Rectal smooth muscle tissue (tissue), 1 donor: ENCODE data around the gene GPRC5D.

ENCODE experiments used
- H3K27ac ChIP-seq: one replicate; pipeline ENCODE4 v1.7.0; 2013; ENCODE audit warnings: low read depth, low read length, inconsistent platforms
- H3K27me3 ChIP-seq: one replicate; pipeline ENCODE4 v1.7.0; 2013; ENCODE audit warnings: low read length; ENCODE audit not compliant: control insufficient read depth, insufficient read depth
- H3K36me3 ChIP-seq: one replicate; pipeline ENCODE4 v1.7.0; 2013; ENCODE audit warnings: low read length; ENCODE audit not compliant: control insufficient read depth, insufficient read depth
- H3K4me1 ChIP-seq: one replicate; pipeline ENCODE4 v1.7.0; 2013; ENCODE audit warnings: low read length; ENCODE audit not compliant: control insufficient read depth, insufficient read depth
- H3K4me3 ChIP-seq: one replicate; pipeline ENCODE4 v1.7.0; 2013; ENCODE audit warnings: low read length
- H3K9ac ChIP-seq: one replicate; pipeline ENCODE4 v1.7.0; 2013; ENCODE audit warnings: low read length

The GPRC5D gene

DNA sequence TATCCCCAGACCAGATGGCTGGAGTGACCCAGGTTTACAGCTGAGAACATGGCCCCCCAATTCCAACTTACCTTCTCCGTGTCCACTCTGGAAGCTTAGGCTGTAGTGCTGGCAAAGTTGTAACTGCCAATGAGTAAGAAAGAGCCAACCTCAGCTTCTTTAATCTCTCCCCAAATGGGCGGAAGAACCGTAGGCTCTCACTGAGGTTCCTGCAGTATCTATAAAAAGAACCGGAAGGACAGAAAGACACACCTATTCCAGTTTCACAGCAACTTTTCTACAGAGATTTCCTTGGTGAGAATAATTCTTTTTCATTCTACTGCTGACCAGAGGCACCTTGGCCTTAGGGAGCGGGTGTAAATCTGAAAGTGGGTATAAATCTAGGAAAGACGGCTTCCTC, at the start of gene GPRC5D:
TSS of gene GPRC5D (minus strand) at position 135 of the 400 bp plus-strand sequence. CDS start 1,786 bp downstream, outside the sequence.
- H3K9ac ChIP-seq, result no peak within 1 kb of the TSS
- H3K27ac ChIP-seq, result no peak within 1 kb of the TSS
- no peak within 1 kb of the TSS for H3K4me3 ChIP-seq
- H3K4me1 ChIP-seq, result no peaks in the 10 kb centered on the region
- H3K36me3 ChIP-seq, result no peaks in the 10 kb centered on the region
- no peaks in the 10 kb centered on the region for H3K27me3 ChIP-seq

DNA sequence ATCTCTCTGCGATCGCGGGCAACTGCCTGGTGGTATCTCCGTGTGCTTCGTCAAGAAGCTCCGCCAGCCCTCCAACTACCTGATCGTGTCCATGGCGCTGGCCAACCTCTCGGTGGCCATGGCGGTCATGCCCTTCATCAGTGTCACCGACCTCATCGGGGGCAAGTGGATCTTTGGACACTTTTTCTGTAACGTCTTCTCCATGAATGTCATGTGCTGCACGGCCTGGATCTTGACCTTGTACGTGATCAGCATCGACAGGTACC, 49.7 kb upstream of the GPRC5D start:
- Histone ChIP-seq H3K4me3 (peak overlapping the region; percentile 82), H3K4me1 (peaks cover 6% of the 10 kb centered on the region), H3K27ac (peak overlapping the region; percentile 86), H3K36me3 (no peaks in the 10 kb centered on the region), H3K9ac (no peak overlapping the region), H3K27me3 (no peaks in the 10 kb centered on the region)

DNA sequence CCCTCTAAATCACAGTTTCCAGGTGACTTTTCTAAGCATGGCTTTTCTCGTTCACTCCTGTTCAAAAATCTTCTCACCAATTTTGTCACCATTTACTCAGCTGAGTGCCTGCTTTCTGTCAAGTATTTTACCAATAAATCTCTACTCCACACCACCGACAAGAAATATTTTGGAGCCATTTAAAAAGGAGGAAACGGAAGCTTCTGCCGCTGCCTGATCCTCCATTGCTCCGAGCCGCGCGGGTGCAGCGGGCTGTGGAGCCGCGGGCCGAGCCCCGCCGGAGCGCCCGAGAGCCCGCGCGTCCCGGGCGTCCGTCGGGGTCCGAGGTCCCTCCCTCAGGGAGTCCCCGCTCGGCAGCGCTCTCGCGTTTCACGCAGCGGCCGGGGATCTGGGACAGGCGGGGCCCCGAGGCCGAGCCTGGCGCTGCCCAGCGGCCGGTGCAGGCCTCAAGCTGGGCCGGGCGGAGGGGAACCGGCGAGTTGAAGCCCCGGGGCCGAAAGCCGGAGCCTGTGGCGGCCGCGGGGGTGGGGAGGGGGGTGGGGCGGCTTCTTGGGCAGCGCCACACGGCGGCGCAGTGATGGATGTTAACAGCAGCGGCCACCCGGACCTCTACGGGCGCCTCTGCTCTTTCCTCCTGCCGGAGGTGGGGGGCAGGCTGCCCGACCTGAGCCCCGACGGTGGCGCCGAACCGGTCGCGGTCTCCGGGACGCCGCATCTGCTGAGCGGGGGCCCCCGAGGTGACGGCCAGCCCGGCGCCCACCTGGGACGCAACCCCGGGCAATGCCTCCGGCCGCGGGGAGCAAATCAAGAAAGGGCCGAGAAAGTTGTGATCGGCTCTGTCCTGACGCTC, 49.2 kb upstream of the GPRC5D start:
- Histone ChIP-seq H3K27ac (peak overlapping the region; percentile 86), H3K9ac (peak overlapping the region; percentile 32), H3K36me3 (no peaks in the 10 kb centered on the region), H3K27me3 (no peaks in the 10 kb centered on the region), H3K4me1 (peaks cover 6% of the 10 kb centered on the region), H3K4me3 (peak overlapping the region; percentile 82)

DNA sequence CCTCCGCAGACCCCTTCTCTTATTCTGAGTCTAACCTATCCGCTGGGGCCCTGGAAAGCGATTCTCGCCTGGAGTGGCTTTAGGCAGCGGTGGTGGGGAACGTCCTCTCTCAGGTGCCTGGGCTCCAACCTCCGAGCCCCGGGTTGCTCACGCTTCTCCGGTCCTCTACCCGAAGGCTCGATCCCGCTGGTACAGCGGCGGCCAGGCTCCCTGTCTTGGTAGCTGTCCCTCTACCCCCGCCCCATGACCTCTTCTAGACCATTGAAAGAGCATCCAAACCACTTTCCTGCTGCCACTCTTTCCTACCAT, 48.6 kb upstream of the GPRC5D start:
- Histone ChIP-seq H3K36me3 (no peaks in the 10 kb centered on the region), H3K9ac (peak overlapping the region; percentile 32), H3K27me3 (no peaks in the 10 kb centered on the region), H3K27ac (peak overlapping the region; percentile 86), H3K4me3 (peak overlapping the region; percentile 82), H3K4me1 (peaks cover 6% of the 10 kb centered on the region)

DNA sequence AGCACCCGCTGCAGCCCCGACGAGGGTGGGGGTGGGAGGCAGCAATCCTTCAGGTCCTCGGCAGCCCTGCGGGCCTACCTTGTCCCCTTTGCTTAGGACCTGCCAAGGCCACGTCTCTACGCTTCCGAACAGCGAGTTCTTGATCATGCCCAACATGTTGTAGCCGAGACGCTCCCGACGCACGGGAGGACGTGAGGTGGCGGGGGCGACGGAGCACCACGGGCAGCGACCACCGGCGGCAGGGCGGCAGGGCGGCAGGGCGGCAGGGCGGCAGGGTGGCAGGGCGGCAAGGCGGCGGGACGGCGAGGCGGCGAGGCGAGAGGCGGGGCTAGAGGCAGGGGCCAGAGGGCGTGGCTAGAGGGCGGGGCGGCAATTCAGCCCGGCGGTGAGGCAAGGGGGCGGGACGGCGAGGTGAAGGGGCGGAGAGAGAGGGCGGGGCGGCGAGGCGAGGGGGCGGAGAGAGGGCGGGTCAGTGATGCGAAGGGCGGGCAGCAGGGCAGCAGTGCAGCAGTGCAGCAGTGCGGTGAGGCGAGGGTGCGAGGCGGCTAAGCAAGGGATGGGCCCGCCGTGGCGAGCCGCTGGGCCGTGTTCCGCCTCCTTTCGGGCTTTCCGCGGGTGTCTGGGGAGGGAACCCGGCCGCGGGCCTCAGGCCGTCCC, 48.1 kb upstream of the GPRC5D start, which contains the start of gene HEBP1:
TSS of gene HEBP1 (minus strand) at position 307 of the 657 bp plus-strand sequence. CDS start at position 156, 151 bp downstream.
- peaks cover 6% of the 10 kb centered on the region for H3K4me1 ChIP-seq
- peak within 1 kb of the TSS; percentile 86 for H3K4me3 ChIP-seq
- peak within 1 kb of the TSS; percentile 86 for H3K27ac ChIP-seq
- no peaks in the 10 kb centered on the region for H3K27me3 ChIP-seq
- peak within 1 kb of the TSS; percentile 54 for H3K9ac ChIP-seq
- H3K36me3 ChIP-seq, result no peaks in the 10 kb centered on the region

DNA sequence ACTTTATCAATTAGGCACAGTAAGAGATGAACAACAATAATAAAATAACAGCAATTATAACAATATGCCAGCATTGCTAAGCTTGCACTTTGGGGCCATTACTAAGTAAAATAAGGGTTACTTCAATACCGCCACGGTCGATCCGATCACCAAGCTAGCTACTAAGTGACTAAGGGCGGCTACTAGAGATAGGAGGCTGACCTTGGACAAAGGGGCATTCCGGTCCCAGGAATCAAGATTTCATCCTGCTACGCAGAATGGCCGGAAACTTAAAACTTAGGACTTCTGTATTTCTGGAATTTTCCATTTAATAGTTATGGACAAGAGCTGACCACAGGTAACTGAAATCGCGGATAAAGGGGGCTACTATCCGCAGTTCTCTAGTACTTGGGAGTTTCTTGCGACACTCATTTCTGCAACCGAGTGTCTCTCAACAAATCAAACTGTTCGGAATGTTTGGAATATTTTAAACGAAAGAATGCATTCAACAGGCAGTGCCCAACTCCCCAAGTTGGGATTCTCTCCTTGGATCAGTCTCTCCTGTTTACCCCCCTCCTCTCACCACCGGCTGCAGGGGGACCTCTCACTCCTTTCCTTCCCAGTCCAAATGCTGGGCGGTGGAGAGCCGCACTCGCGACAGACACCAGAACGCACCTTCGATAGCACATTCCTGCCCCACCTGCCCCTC, 47.4 kb upstream of the GPRC5D start:
- Histone ChIP-seq H3K27ac (peak overlapping the region; percentile 71), H3K36me3 (no peaks in the 10 kb centered on the region), H3K4me1 (peaks cover 6% of the 10 kb centered on the region)

DNA sequence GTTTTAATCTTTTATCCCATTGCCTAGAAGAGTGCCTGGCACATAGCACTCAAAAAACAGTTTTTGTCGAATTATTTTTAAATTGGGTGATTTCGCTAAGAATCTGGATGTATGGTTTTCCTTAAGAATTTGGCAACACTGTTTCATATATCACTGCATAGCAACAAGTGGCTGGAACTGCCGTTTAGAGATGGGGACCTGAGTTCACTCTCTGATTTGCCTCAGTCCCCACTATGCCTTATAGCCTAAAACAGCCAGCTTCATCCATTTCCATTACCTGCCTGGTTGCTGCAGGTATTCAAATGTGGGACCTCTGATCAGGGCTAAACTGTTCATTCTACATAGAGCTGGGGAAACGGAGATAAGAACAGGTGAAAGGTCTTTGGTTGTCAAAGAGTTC, 46.3 kb upstream of the GPRC5D start:
- Histone ChIP-seq H3K27me3 (no peaks in the 10 kb centered on the region), H3K4me1 (peaks cover 6% of the 10 kb centered on the region), H3K9ac (no peak overlapping the region), H3K27ac (no peak overlapping the region), H3K36me3 (no peaks in the 10 kb centered on the region), H3K4me3 (no peak overlapping the region)

More for the DNA sequence above, 47.4 kb upstream of the GPRC5D start:
- H3K27me3 ChIP-seq, result no peaks in the 10 kb centered on the region
- peak overlapping the region; percentile 86 for H3K4me3 ChIP-seq
- H3K9ac ChIP-seq, result peak overlapping the region; percentile 54

DNA sequence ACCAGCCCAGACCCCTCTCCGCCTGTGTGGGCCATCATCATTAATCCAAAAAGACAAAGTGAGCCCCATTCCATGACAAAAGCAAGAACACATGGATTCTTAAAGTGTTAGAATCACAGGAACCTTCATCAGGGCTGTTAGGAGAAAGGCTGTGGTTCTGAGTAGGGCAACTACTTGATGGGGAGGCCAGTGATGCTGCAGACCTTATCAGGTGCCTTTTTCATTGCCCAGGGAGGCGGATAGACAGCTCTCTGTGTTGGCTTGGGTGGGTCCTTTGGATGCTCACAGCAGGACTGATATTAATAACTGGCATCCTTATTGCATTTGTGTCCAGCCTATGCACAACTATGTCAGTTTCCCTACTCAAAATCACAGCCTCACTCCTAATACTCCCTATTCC, 45.8 kb upstream of the GPRC5D start:
- no peaks in the 10 kb centered on the region for H3K27me3 ChIP-seq
- no peak overlapping the region for H3K4me3 ChIP-seq
- H3K4me1 ChIP-seq, result peaks cover 6% of the 10 kb centered on the region
- H3K36me3 ChIP-seq, result no peaks in the 10 kb centered on the region
- no peak overlapping the region for H3K27ac ChIP-seq
- H3K9ac ChIP-seq, result no peak overlapping the region

DNA sequence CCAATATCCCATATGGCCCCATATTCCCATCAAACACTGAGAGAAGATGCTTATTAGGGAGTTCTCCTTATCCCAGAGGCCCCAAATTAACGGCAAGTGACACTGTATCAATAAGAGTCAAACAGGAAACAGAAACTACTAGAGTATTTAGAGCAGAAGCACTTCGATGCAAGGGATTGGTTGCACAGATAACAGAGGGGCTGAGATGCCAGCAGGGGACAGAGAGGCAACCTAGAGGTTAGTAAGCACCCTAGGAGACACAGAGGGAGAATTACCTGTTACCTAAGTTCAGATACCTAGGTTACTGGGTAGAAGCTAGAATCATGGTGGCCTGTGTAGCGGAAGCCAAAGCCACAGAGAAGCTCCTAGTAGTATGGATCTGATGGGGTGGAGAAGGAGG, 45.2 kb upstream of the GPRC5D start:
- H3K4me1 ChIP-seq, result peaks cover 6% of the 10 kb centered on the region
- no peak overlapping the region for H3K27ac ChIP-seq
- H3K36me3 ChIP-seq, result no peaks in the 10 kb centered on the region
- no peaks in the 10 kb centered on the region for H3K27me3 ChIP-seq
- H3K4me3 ChIP-seq, result no peak overlapping the region
- H3K9ac ChIP-seq, result no peak overlapping the region

DNA sequence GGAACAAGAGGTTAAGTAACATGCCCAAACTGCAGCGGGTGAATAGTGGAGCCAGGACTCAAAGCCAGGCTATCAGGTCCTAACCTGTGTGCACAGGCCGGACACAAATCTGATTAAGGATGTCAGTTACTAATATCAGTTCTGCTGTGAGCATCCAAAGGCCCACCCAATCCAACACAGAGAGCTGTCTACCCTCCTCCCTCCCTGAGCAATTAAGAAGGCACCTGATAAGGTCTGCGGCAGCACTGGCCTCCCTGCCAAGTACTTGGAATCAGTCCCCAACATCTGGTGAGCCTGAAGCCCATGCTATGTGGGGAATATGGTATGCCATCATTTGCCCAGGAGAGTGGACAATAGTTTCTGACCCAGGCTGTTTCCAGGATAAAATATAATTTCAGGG, 44.2 kb upstream of the GPRC5D start:
- H3K27ac ChIP-seq, result no peak overlapping the region
- no peaks in the 10 kb centered on the region for H3K36me3 ChIP-seq
- no peak overlapping the region for H3K9ac ChIP-seq
- no peak overlapping the region for H3K4me3 ChIP-seq
- no peaks in the 10 kb centered on the region for H3K27me3 ChIP-seq
- H3K4me1 ChIP-seq, result peaks cover 6% of the 10 kb centered on the region

DNA sequence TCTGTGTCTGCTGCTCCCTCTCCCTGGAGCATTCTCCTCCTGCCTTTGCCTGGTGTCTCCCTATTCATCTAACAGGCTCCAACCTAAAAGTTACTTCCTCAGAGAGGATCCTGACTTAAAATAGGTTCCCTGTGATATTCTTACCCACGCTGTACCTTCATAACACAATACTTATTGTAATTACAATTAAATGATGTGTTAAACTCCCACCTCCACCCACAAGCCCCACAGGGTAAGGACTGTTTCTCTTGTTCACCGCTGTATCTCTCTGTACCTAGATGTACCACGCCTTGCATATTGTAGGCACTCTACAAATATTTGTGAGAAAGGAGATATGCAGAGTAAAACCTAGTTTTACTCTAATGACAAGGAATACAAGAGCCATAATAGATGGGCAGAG, 43.1 kb upstream of the GPRC5D start:
- Histone ChIP-seq H3K4me1 (peaks cover 6% of the 10 kb centered on the region), H3K27ac (no peak overlapping the region), H3K36me3 (no peaks in the 10 kb centered on the region), H3K27me3 (no peaks in the 10 kb centered on the region), H3K9ac (no peak overlapping the region), H3K4me3 (no peak overlapping the region)

DNA sequence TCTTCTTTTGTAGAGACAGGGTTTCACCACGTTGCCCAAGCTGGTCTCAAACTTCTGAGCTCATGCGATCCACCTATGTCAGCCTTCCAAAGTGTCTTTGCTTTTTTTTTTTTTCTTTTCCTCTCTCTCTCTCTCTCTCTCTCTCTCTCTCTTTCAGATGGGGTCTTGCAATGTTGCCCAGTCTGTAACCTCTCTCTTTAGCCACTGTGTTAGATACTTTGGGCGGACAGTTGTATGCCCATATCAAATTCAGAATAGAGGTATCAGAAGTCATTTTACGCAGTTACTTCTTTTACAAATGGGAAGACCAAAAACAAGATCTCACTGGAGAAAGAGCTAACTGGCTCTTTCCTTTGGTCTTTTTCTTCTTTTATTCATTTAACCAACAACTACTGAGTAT, 41.4 kb upstream of the GPRC5D start:
- Histone ChIP-seq H3K4me3 (no peak overlapping the region), H3K36me3 (peaks cover 7% of the 10 kb centered on the region), H3K4me1 (no peaks in the 10 kb centered on the region), H3K27ac (peak overlapping the region; percentile 7), H3K9ac (no peak overlapping the region), H3K27me3 (no peaks in the 10 kb centered on the region)
